ENCODE results near the gene MVB12B.

DNA sequence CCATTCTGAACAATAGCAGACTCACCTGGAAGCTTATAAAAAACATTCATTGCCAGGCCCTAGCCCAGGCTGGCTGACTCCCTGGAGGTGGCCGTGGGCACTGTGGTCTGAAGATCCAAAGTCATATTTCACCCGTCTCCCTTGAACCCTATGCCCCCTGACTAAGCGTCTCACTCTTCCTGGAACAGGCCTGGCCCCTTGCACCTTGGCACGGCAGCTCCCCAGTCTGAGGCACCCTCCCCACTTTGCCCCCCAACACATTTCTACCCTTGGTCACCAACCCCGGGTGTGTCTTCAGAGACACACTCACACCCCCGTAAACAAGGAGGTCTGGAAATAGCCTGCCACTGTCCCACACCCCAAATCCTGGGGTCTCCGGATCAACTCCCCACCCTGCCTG lies 218.5 kb downstream of the MVB12B start:
- TF ChIP-seq, protein P1, sequence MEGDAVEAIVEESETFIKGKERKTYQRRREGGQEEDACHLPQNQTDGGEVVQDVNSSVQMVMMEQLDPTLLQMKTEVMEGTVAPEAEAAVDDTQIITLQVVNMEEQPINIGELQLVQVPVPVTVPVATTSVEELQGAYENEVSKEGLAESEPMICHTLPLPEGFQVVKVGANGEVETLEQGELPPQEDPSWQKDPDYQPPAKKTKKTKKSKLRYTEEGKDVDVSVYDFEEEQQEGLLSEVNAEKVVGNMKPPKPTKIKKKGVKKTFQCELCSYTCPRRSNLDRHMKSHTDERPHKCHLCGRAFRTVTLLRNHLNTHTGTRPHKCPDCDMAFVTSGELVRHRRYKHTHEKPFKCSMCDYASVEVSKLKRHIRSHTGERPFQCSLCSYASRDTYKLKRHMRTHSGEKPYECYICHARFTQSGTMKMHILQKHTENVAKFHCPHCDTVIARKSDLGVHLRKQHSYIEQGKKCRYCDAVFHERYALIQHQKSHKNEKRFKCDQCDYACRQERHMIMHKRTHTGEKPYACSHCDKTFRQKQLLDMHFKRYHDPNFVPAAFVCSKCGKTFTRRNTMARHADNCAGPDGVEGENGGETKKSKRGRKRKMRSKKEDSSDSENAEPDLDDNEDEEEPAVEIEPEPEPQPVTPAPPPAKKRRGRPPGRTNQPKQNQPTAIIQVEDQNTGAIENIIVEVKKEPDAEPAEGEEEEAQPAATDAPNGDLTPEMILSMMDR (IDR thresholded peaks at IDR 0.05; ENCODE audit: insufficient read depth, low read length, poor library complexity, severe bottlenecking): no peak
- no peak for TF ChIP-seq EZH2phosphoT487 (conservative IDR thresholded peaks at IDR 0.05; ENCODE audit: low read length)

All from SU-DHL-6 (cell line).